Renal cortical epithelial cell (primary cell): Measurements from ENCODE around the gene UNC5C. TPM values are rescaled to one million over a fixed set of nuclear protein-coding genes. Genes with fewer than 3 reads are reported as not detected.
A peak's percentile ranks its signal among the peaks of the same experiment; 100 is the strongest.

ENCODE experiments used
- DNase-seq: peaks from one replicate; pipeline ENCODE4 v3.0.0-alpha.2; 2011; ENCODE audit warnings: low read depth
- total RNA-seq: library from RNA; depleted of rRNA; stranded (reverse); fragments of >200 nt; gene quantifications from 2 replicates; pipeline ENCODE4 v1.2.3, GENCODE V29; 2014

The UNC5C gene
- total RNA-seq, 1 donor from 2014 or later, result 0.05 TPM

DNA sequence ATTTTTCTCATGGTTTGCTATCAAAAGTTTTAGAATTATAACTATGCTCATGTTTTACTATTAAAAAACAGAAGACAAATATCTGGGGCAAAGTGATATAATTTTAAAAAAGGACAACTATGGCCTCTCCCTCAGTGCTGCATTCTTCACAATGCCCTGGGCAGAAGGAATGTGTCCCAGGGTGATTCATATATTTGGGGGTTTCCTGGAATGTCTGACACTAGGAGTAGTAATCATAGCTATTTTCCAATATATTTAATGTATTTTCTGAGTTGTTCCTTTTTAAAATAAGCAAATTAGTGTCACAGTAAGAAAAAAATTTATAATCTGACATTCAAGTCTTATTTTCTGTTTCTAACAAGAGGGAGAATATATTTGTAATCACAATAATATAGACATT is 281.7 kb downstream of the UNC5C start:
- peak; percentile 79 for DNase-seq

DNA sequence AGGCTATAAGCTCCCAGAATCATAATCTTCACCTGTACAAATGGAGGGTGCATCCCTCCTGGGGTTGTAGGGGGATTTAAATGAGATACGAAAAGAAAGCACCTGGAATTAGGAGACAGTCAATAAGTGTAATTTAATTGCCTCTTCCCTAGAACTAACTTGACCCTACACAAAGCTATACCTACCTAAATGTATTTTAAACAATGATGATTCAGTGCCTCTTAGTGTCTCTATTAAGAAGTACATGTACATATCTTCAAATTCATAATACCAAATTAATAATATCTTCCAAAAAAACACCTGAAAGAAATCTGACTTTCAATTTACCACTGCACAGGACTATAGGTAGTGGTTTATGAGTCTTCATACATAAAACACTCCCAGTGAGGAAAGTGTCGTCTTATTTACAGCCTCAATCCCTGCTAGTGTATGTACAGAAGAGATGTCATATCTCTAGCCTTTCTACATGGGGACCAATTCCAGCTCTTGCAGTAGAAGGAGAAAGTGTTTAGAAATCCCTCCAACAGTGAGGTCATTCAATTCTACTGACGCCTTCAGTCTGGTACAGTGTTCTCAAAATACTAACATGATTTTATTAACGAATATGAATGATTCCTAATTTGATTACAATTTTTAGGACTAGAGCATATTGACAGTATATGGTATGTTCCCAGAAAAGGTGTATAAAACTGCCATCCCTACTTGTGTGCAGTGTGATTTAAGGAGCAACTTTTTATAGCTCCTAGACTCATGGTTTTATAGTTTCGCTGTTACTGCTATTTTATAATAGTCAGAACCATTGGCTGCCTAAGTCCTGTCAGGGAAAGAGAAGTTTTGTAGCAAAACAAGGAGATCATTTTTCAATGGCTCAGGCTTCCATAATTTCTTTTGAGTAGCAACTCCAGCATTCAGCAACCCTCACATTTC is 282.7 kb downstream of the UNC5C start:
- no peak for DNase-seq

DNA sequence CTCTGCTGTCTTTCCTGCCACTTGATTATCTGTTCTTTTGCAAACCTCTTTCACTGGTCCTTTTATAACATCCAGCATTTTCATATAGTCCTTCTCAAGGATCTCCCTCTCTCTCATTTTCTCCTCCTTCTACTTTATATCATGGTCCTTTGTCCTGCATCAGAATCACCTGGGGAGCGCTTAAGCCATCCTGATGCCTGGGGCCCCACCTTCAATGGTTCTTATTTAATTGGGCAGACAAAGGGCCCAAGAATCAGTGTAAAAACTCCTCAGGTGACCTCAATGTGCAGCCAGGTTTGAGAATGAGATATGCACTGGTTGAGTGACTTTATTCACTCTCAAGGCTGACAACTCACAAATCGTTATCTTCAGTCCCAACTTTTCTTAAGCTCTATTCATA is 283.9 kb downstream of the UNC5C start:
- no peak for DNase-seq

DNA sequence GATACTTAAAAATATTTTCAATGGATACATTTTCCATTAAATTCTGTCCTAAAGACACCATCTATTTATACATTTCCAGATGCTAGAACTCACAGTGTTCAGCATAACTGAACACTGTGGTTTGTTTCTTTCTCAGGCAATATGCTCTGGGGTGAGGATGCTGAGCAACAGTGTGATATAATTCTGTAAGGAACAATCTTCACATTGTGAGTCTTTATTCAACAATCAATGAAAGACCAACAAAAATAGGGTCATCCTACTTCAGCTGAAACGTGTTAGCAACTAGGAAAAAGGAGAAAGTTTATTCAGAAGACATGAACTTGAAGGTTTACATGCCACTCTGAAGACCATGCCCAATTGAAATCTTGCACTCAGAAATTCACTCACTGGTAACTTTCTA is 284.8 kb downstream of the UNC5C start:
- DNase-seq, result no peak

DNA sequence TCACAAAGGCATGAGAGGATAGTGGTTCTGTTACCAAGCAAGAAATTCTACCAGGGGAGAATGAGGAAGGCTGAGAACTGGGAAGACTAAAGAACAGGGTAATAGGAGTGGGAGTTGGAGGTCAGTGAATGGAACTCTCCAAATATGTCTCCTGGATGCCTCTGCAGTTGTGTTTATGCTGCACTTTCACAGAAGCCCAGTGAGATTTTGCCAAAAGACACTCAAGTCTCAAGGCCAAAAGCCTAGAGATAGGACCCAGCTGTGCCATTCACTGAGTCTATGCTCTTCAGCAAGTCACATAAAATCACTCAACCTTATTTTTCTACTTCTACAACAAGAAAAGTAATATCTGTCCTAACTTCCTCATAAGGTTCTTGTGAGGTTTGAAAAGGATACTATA is 285.4 kb downstream of the UNC5C start:
- DNase-seq, result no peak

DNA sequence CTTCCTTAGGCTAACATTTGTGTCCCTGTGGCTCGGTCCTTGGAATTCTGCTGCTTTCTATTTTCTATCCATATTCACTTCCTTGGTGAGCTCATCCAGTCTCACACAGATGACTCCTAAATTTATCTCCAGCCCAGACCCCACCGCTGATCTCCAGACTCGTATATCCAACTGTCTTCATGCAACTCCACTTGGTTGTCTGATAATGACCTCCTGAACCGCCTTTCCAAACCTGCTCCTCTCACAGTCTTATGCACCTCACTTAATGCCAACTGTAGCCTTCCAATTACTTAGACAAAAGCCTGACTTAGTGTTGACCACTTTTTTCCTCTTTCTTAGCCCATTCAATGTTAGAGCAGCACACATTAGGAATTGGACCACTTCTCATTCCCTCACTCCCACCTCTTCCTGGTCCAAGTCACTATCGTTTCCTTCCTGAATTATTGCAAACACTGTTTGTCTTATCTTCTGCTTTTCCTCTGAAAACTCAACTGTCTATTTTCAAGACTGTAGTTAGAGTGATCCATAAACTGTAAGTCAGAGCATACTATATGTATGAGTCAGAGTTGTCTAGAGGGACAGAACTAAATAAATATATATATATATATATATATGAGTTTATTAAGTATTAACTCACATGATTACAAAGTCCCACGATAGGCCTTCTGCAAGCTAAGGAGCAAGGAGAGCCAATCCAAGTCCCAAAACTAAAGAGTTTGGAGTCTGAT is 292.5 kb downstream of the UNC5C start:
- DNase-seq, result no peak

DNA sequence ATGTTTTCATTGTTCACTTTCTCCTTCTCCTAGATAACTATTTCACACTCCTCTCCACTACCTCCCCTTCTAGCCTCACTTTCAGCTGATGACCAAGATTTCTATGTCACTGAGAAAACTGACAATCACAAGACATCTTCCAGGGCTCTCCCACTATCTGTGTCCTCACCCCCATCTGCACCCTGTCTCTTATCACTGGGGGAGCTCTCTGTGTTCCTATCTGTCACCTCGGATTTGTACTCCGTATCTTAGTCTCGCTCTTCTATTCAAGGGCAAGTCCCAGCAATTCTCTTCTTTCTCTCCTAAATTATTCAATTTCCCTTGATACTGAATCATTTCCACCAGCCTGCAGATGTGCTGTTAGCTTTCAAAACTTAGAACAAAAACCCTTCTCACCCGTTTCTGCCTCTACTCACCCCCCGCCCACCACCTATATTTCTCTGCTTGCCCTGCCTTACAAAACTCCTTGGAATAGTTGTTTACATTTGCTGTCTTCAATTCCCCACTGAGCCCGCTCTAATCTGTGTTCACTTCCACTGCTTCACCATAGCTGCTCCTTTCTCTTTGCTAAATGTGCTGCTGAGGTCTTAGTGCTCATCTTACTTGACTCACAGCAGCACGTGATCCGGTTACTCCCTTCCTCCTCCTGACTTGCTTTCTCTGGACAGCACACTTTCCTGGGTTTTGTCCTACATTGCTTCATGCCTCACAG is 293.2 kb downstream of the UNC5C start:
- DNase-seq, result peak; percentile 42

DNA sequence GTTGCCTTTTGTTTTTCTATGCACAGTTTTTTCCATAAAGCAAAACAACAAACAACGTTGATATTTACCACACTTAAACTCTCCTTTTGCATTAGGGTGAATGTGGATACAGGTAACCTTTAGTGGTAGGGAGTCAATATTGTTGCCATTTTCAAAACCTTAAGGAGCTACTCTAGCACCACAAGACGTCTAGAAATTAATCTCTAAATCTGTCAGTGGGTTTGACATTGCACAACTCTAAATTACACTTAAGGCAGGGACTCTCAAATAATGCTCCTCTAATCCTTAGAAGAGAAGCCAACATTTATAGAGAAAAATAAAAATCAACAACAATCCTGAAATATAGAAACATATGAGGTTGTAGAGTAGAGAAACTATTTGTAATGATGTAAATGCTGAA is 297.2 kb downstream of the UNC5C start:
- no peak for DNase-seq

DNA sequence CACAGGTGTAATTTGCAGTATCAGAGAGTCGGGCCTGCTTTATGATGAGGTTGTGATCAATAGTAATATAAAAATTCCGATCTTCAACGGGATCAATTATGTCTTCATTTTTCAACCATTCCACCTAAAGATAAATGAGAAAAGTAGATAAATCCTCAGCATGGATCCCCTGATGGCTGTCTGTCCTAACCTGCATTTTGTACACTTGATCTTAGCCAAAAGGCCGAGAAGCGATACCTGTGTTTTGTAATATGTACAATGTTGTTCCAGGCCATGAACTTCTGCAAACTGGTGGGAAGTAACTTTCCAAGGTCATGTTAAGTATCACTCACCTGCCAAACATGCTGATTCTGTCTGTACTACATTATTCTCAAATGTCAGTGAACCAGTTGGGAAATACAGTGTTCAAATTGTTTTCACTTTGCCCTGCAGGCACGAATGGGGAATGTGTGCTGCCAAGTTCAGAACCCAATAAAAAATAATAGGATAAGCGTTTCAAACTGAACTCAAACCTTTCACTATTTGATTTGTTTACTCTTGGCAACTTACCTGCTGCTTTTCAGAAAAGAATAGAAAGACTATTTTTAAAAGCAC is 298.1 kb downstream of the UNC5C start:
- peak; percentile 91 for DNase-seq

DNA sequence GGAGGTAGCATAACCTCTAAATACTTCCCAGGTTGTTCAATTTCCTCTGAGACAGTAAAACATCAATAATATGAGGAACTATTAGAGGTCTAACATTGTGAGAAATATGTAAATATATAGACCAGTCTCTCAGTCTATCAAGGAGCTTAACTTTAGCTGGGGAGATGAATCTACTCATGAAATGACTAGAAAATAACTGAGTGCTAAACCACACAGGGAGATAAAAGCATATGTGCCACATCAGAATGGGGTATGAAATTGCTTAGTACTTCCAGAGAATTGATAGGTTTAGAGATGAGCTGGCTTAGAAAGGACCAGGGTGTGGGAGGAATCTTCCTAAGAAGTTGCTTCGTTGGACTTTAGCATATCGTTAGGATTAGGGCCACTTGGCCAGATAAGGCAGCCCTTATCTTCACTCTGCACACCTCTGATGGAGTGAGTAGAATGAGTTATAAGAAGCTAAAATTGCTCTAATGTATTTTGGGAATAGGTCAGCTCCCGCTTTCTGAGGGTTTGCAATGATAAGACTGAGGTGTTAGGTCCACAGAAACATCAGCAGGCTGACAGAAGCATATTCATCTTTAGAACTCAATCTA is 299.2 kb downstream of the UNC5C start:
- no peak for DNase-seq

DNA sequence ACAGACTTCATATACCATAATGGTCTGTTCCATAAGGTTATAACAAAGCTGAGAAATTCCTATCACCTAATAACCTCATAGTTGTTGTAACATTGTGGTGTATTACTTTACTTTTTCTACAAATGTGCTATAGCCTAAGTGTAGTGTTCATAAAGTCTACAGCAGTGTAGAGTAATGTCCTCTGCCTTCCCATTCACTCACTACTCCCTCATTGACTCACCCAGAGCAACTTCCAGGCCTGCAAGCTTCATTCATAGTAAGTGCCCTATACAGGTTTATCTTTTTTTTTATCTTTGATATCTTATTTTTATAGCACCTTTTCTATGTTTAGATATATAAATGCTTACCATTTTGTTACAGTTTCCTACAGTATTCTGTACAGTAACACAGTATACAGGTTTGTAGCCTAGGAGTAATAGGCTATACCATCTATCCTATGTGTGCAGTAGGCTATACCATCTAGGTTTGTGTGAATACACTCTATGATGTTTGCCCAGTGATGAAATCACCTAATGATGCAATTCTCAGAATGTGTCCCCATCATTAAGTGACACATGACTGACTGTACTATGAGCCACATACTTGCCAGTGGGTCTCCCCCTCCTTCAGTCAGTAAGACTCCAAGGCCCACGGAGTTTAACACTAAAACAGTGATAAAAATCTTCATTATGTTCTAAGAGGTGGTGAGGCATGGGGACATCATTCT is 299.9 kb downstream of the UNC5C start:
- DNase-seq, result peak; percentile 19

DNA sequence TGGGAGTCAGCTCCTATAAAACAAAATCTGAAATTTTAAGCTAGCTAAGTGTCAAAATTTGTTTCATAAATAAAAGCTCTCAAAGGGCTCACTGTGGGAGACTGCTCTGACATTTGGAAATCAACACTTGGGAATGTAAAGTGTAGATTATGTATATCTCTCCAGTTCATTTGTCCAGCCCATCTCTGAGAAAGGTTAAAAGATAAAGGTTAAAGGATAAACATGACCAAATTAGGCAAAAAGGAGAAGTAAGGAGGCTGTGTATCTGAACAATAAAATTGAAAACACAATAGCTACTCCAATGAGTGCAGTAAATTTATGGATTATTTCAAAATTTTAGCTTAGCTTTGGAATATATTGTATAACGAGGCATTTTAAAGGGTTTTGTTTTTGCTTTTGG is 304.9 kb downstream of the UNC5C start:
- no peak for DNase-seq

DNA sequence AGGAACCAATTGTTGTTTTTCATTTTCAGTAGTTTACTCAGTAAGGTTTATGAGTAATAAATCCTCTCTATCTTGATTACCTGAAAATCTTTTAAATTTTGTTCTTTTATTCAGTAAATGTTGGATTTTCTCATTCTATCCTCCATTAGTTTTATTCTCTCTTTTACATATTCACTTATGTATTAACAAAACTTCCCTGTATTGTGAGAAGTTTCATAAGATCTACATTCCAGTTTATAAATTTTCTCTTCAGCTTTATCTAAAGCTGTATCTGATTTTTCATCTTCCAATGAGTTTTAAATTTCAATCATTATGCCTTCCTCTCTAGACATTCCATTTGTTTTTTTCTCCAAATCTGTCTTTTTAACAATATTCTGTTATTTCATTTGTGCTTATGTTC is 310.2 kb downstream of the UNC5C start:
- DNase-seq, result no peak

DNA sequence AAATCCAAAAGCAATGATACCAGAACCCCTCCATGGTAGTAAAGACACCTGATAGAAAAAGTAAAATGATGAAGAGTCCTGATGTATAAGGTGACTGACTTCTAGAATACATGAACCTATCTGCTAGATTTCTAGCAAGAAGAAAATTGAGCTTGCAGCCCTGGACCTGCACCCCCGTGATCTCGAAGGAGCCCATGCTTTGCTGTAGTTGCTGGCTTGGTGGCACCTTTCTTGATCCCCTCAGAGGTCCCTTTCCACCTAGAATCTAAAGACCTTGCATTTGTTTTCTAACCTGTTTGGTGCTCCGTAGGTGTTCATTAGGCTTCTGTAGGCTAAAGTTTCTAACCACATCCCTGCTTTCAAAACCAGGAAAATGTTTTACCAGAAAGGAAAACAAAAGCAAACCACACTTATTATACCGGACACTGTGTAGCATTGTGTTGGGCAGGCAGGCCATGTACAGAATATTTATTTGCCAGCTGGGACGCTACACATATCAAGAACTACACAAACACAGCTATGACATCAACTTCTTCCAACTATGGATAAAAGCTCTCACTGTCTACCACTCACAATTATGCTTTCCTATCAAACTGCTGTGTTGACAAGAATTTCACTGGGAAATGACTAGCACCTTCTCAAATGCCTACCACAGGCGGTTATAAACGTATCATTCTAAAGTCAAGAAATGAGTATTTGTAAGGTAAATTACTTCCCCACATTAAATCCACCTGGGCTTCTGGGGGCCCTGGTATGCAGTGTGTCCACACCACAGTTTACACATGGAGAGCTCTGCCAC is 316.2 kb downstream of the UNC5C start:
- DNase-seq, result peak; percentile 47

DNA sequence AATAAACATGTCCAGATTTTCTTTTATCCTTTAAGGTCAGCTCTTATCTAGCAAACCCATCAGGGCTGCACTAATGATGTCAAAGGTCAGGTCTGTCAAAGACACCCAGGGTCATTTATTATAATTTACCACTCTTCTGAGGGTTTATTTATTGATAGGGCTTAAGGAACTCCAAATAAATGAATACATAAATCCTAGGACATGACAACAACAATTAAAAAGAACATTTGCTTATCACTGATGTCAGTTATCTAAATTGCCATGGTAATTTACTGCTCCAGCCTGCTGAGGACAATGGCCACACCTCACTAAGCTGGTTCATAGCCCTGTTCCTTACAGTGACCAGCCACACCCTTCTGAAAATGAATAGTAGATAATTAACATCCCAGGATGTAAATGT is 317.1 kb downstream of the UNC5C start:
- peak; percentile 25 for DNase-seq

DNA sequence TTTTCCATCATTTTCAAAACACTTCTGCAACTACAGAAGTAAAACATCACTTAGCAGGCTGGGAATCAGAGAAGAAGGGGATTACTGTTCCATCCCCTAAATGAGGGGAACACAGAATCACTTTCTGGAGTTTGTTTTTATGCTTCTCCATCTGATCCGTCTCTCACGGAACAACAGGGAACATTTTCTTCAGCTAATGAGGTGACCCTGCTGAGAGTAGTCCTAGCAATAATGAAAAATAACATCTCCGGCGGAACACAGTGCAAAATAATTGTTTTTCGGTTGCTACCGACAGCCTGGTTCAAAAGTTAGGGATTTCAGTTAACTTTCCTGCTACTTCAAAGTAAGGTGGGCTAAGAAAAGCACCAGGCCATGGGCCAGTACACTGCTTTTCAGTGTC is 322.9 kb downstream of the UNC5C start:
- DNase-seq, result no peak

DNA sequence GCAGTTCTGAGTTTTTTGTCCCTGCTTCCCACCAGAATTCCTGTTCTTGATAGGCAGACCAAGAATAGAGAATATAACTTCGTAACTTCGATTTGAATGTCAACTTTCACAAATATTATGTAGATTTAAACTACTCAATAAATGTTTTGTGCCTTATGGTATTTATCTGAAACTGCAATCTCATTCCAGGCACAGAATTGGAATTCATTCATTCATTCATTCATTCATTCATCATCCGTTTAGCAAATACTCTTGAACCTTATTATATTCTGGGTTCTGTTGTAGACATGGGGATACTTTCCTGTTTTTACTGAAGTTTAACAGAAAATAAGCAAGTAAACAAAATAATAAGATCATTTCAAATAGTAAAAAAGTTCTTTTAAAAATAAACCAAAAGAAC is 324.4 kb downstream of the UNC5C start:
- DNase-seq, result no peak

DNA sequence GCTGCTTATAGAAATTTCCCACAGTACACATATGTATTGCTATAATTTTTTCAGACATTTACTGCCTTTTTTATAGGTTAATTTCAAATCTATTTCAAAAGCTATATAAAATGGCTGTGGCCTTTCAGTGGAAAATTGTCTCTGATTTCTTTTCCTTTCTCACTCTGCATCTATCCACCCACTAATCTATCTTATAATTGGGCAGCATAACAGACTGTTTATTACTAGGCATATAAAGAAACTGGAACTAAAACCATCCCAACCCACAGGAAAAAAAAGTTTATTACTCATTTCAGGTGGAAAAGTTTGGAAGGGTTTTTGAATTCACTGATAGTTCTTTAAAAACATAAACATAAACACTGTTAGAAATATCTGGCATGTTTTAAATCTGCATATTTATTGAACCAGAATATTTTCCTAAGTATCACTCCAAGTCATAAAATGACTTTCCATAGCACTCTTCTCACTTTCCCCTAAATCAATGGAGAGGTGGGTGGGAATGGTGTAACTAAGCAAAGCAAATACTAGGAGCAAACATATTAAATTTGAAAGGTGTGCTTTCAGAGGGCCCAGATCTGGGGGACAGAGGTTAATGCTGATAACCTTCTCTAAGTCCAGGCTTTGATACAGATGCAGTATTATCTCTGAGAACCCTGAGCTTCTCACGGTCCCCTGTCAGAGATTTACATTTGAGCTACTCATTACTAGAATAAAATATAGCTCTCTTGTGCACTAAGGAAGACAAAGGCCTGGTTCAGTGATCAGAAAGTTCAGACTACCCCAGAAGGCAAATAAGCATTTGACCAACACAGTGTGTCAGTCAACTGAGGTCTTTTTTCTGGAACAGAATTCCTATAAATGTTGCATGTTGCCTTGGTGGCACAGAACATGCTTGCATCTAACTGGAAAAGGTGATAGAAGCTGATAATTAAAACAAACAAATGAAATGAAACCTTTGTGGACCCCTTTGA is 328.3 kb downstream of the UNC5C start:
- DNase-seq, result no peak

DNA sequence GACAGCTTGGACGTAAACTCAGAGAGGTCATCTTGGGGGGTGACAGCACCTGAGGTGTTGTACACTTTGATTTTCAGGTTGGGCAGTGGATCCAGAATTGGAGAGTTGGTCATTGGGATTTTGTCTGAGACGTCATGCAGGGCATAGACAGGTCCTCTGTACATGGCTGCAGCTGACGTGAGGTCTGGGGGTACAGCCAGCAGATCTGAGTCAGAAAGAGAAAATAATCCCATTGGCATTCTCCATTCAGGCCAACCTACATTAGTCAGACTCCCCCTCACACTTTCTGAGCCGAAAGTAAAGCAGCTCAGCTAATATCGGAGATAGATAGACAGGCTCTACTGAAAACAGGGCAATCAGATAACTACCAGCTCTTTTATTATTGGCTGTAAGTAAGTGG is 329.7 kb downstream of the UNC5C start:
- DNase-seq, result no peak
